ENCODE measurements around the gene TECR.
"Not testable (repeated sequence)": the region's sequence is repeated elsewhere in the genome, so short reads cannot be mapped to it uniquely, and the experiment has no call there.

TECR gene, protein sequence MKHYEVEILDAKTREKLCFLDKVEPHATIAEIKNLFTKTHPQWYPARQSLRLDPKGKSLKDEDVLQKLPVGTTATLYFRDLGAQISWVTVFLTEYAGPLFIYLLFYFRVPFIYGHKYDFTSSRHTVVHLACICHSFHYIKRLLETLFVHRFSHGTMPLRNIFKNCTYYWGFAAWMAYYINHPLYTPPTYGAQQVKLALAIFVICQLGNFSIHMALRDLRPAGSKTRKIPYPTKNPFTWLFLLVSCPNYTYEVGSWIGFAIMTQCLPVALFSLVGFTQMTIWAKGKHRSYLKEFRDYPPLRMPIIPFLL

GRCh38 chr19:14529254-14530004 lies at the start of gene TECR:
TECR (plus strand) TSS chr19:14529594; CDS start chr19:14529697, 103 bp downstream.
- peak; percentile 100 for DNase-seq

GRCh38 chr19:14479975-14480699 lies 49.3 kb upstream of the TECR start:
- DNase-seq = peak; percentile 63

GRCh38 chr19:14480700-14481079 lies 48.7 kb upstream of the TECR start:
- no peak for DNase-seq

DNA sequence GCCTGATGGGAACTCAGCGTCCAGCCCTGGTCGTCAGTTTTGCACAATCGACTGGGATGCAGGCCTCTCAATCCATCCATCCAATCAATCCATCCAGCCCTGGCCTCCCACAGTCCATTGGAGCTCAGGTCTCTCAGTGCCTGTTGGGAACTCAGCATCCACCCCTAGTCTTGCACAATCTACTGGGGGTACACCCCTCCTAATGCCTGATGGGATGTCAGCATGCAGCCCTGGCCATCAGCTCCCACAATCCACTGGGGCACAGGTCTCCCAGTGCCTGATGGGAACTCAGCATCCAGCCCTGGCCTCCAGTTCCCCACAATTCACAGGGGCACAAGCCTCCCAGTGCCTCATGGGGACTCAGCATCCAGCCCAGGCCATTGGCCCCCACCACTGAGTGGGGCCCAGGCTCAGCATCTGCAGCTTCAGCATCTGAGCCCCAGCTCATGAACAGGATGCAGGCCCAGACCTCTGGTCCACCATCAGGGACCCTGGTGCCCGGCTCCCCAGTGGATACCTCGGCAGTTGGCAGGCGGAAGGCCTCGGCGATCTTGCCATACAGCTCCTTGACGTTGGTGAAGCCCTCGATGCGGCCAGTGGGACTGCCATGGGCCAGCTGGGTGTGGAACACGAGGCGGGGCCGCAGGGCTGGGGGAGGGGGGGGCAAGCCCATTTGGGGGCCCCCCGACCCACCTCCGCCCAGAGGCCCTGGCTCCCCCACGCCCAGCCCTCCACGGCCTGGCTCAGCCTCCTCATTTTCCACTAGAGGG lies 47.0 kb upstream of the TECR start:
- DNase-seq = no peak

GRCh38 chr19:14487370-14488125 lies 41.8 kb upstream of the TECR start:
- no peak for DNase-seq

DNA sequence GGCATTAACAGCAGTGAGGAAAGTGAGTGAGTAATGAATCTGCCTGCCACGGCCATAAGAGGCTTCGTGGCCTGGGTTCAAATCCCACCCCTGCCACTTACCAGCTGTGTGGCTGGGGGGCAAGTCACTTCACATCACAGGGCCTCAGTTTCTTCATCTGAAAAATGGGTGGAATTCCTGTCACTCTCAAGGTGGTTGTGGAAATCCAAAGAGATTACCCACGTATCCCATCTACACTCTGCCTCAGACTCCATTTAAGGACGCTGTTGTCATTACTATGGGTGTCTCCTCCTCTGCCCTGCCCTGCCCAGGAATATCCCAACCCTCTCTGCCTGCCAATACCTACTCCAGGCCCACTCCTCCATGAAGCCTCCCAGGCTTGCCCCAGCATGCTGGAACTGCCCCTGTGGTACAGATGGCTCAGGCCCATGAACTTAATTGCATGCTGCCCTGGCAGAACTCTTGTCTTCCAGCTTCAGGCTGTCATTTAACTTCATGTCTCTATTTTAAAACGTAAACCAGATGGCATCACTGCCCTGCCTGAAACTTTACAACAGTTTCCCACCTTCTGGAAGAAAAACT lies 36.5 kb upstream of the TECR start:
- no peak for DNase-seq

- no peak for DNase-seq
These were observed 35.0 kb upstream of the TECR start for GRCh38 chr19:14494411-14494810.

GRCh38 chr19:14494910-14495671 lies 34.3 kb upstream of the TECR start:
- DNase-seq = no peak

DNA sequence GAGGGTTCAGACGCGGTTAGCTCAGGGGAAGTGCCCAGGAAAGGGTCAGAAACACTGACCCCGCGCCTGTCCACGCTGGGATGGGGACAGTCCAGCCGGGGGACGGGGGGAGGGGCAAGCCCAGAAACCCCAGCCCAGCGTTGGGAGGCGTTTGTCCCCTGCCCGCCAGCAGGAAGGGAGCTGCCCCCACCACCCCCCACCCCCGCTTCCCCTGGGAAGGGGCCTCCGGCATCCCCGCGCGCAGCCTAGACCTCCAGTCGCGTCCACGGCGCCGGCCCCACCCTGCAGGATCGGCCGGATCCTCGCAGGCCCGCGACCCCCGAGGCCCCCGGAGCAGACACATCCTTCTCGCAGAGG lies 33.7 kb upstream of the TECR start:
- no peak for DNase-seq

DNA sequence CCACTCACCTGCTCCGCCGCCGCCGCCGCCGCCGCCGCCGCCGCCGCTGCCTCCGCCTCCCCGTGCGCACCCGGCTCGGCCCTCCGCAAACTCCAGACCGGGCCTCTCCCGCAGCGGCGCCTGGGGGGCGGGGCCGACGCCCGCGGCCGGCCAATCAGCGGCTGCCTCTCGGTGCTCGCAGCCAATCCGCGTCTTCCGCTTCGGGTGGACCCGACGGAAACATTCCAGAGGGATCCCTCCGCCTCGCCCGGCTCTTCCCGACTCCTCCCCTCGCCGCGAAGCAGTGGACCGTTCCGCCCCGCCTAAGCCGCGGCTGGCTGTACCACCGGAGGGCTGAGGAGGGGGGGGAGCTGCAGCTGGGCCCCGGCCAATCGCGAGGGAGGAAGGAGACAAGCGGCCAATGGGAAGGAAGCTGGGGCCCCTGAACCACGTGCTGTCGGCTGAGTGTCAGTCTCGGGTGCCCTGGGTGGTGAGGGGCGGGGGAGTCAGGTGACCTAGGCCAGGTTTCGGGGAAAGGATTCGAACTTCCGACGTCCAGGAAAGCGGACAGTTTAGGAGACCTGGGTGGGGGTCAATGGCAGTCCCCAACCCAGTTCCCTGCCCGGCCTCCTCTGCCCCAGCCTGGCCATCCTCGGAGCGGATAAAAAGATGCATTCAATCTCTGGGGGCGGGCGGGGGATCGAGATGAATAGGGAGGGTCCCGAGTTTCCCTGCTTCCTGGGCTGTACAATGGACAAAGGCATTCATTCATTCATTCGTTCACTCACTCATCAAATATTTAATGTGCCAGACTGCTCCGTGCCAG lies 33.2 kb upstream of the TECR start, which contains the start of gene GIPC1:
TSS of gene GIPC1 (minus strand) at position 99 of the 805 bp plus-strand sequence. CDS start 13,151 bp downstream, outside the sequence.
- peak; percentile 89 for DNase-seq

- no peak for DNase-seq
These were observed 32.6 kb upstream of the TECR start for GRCh38 chr19:14496834-14497227.

- no peak for DNase-seq
These were observed 32.0 kb upstream of the TECR start for GRCh38 chr19:14497228-14497921.

DNA sequence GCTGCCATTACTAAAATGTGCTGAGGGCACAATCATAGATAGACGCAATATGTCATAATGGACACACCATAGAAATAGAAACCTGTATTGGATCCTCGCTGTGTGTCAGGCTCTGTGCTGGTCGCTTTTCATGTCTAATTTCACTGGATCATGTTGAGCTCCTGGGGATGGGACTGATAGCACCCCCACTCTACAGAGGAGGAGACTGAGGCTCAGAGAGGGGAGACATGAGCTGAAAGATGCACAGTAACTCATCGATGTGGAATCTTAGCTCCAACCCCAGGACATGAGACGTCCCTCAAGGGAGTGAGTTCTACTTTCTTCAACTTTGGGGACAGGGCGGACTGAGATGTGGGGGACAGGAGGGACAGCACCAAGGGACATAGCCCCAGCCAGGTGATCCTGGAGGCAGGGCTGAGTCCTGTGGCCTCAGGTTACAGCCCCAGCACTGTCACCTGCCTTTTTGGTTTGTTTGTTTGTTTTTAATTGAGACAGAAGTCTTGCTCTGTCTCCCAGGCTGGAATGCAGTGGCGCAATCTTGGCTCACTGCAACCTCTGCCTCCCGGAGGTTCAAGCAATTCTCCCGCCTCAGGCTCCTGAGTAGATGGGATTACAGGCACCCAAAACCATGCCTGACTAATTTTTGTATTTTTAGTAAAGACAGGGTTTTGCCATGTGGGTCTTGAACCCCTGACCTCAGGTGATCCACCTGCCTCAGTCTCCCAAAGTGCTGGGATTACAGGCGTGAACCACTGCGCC lies 26.9 kb upstream of the TECR start:
- no peak for DNase-seq

DNA sequence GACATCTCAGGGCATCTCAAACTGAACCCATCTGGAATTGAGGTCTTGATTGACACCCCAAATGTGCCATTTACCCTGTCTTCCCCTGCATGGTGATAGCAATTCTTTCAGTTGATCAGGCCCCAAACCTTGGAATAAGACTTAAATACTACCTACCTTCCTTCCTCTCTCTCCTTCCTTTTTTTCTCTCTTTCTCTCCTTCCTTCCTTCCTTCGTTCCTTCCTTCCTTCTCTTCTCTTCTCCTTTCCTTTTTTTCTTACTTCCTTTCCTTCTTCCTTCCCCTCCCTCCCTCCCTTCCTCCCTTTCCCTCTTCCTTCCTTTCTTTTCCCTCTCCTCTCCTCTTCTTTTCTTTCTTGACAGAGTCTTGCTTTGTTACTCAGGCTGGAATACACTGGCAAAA lies 26.1 kb upstream of the TECR start:
- no peak for DNase-seq

DNA sequence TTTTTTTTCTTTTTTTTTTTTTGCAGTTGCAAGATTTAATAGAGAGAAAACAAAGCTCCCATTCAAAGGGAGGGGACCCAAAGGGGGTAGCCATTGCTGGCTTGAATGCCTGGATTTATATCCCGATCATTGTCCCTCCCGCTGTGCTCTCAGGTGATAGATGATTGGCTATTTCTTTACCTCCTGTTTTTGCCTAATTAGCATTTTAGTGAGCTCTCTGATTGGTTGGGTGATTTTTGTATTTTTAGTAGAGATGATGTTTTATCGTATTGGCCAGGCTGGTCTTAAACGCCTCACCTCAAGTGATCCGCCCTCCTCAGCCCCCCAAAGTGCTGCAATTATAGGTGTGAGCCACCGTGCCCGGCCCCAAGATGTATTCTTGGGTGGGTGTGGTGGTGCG lies 24.8 kb upstream of the TECR start:
- not testable (repeated sequence) for DNase-seq

DNA sequence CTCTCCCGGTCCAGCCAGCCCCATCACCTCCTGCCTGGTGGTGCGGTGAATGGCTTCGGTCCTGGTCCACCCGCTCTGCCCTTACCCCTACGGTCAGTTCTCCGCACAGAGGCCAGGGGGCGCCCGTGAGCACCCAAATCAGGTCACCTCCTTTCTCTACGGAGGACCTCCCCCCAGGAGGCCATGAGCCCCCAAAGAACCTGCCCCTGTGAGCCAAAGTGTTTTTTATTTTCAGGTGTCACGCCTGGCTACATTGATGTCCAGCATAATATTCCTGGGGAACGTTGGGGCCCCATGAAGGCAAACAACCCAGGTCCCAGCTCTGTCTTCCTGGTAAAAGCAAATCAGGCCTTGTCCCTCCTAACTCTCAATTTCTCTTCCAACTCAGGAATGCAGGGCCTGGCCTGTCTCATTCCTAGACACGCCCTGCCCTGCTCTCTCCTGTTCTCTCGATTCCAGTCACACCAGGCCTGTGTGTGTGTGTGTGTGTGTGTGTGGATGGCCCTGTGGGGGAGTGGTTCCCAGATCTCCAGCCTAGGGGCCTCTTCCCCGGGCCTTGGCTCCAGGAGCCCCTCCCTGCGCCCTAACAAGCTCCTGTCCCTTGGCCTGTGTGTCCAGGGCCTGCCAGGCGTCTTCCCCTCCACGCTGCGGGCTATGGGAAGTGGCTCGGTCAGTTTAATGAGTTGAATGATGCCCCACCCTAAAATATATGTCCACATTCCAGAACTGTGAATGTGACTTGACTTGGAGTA lies 23.7 kb upstream of the TECR start:
- DNase-seq = peak; percentile 58

- DNase-seq = no peak
These were observed 21.5 kb upstream of the TECR start for GRCh38 chr19:14507704-14508542.

Measured in RPMI8226 (cell line).